NCI-H510A treated with DMSO at 0.1 percent for 48 hours (cell line): ENCODE data around the gene TNFAIP8.
"Not testable (repeated sequence)": the region's sequence is repeated elsewhere in the genome, so short reads cannot be mapped to it uniquely, and the experiment has no call there.

Source experiments
- DNase-seq: peaks from one replicate; lab custom pipeline; 2025; lab: John Stamatoyannopoulos, UW

Gene TNFAIP8

GRCh38 chr5:119418606-119419100 lies 62.8 kb downstream of the TNFAIP8 start:
- no peak for DNase-seq

GRCh38 chr5:119420169-119420568 lies 64.3 kb downstream of the TNFAIP8 start:
- DNase-seq = no peak

- no peak for DNase-seq
Measured at GRCh38 chr5:119426057-119426456, 70.2 kb downstream of the TNFAIP8 start.

GRCh38 chr5:119427060-119427459 lies 71.2 kb downstream of the TNFAIP8 start:
- no peak for DNase-seq

- not testable (repeated sequence) for DNase-seq
Measured at GRCh38 chr5:119427596-119427995, 71.8 kb downstream of the TNFAIP8 start.

- not testable (repeated sequence) for DNase-seq
Measured at GRCh38 chr5:119428166-119428565, 72.3 kb downstream of the TNFAIP8 start.

- not testable (repeated sequence) for DNase-seq
Measured at GRCh38 chr5:119428574-119428973, 72.8 kb downstream of the TNFAIP8 start.

- DNase-seq = not testable (repeated sequence)
Measured at GRCh38 chr5:119432674-119433237, 76.9 kb downstream of the TNFAIP8 start.

- DNase-seq = no peak
Measured at GRCh38 chr5:119435436-119436132, 79.8 kb downstream of the TNFAIP8 start.

- DNase-seq = not testable (repeated sequence)
Measured at GRCh38 chr5:119437785-119438586, 82.2 kb downstream of the TNFAIP8 start.

- not testable (repeated sequence) for DNase-seq
Measured at GRCh38 chr5:119438587-119438917, 82.7 kb downstream of the TNFAIP8 start.

GRCh38 chr5:119439140-119439631 lies 83.4 kb downstream of the TNFAIP8 start:
- no peak for DNase-seq

- not testable (repeated sequence) for DNase-seq
Measured at GRCh38 chr5:119439632-119440031, 83.8 kb downstream of the TNFAIP8 start.

- DNase-seq = not testable (repeated sequence)
Measured at GRCh38 chr5:119444643-119445042, 88.8 kb downstream of the TNFAIP8 start.

GRCh38 chr5:119445544-119445943 lies 89.7 kb downstream of the TNFAIP8 start:
- no peak for DNase-seq
